ENCODE data around the gene TRAPPC6A.
A peak's percentile ranks its signal among the peaks of the same experiment; 100 is the strongest.

Gene TRAPPC6A, protein sequence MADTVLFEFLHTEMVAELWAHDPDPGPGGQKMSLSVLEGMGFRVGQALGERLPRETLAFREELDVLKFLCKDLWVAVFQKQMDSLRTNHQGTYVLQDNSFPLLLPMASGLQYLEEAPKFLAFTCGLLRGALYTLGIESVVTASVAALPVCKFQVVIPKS

GRCh38 chr19:45177817-45178261 is at the start of gene TRAPPC6A:
TRAPPC6A (minus strand) TSS chr19:45178237; CDS start chr19:45178218, 19 bp downstream.
- no peak for DNase-seq (ENCODE audit: low spot score)

- DNase-seq (ENCODE audit: low spot score): no peak
Measured at GRCh38 chr19:45224645-45225044, 46.6 kb upstream of the TRAPPC6A start.

GRCh38 chr19:45223879-45224278 is 45.8 kb upstream of the TRAPPC6A start:
- DNase-seq (ENCODE audit: low spot score): no peak

- DNase-seq (ENCODE audit: low spot score): no peak
Measured at GRCh38 chr19:45222724-45223123, 44.7 kb upstream of the TRAPPC6A start.

DNA sequence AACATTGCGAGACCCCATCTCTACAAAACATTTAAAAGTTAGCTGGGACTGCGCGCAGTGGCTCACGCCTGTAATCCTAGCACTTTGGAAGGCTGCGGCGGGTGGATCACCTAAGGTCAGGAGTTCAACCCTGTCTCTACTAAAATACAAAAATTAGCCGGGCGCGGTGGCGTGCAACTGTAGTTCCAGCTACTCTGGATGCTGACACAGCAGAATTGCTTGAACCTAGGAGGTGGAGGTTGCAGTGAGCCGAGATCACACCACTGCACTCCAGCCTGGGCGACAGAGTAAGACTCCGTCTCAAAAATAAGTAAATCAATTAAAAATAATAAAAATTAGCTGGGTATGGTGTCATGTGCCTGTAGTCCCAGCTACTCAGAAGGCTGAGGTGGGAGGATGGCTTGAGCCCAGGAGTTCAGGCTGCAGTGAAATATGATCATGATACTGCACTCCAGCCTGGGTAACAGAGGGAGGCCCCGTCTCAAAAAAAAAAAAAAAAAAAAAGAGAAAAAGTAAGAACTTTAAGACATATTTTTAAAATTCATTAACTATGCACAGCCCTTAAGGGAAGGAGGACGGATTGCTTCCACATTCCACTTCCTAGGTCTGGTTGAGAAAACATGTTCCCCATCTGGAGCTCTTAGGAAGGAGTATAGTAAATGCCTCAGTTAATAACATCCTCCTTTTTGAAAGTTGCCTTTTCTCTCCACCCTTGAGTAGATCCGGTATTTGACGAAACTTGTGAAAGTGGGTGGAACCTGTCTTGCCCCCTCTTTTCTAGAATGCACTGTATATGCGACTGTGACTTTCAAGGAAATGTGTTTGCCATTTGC is 41.1 kb upstream of the TRAPPC6A start:
- DNase-seq (ENCODE audit: low spot score): no peak

- DNase-seq (ENCODE audit: low spot score): no peak
Measured at GRCh38 chr19:45218426-45218825, 40.4 kb upstream of the TRAPPC6A start.

GRCh38 chr19:45217957-45218334 is 39.9 kb upstream of the TRAPPC6A start:
- no peak for DNase-seq (ENCODE audit: low spot score)

GRCh38 chr19:45217193-45217956 is 39.3 kb upstream of the TRAPPC6A start:
- no peak for DNase-seq (ENCODE audit: low spot score)

- no peak for DNase-seq (ENCODE audit: low spot score)
Measured at GRCh38 chr19:45216667-45217066, 38.6 kb upstream of the TRAPPC6A start.

DNA sequence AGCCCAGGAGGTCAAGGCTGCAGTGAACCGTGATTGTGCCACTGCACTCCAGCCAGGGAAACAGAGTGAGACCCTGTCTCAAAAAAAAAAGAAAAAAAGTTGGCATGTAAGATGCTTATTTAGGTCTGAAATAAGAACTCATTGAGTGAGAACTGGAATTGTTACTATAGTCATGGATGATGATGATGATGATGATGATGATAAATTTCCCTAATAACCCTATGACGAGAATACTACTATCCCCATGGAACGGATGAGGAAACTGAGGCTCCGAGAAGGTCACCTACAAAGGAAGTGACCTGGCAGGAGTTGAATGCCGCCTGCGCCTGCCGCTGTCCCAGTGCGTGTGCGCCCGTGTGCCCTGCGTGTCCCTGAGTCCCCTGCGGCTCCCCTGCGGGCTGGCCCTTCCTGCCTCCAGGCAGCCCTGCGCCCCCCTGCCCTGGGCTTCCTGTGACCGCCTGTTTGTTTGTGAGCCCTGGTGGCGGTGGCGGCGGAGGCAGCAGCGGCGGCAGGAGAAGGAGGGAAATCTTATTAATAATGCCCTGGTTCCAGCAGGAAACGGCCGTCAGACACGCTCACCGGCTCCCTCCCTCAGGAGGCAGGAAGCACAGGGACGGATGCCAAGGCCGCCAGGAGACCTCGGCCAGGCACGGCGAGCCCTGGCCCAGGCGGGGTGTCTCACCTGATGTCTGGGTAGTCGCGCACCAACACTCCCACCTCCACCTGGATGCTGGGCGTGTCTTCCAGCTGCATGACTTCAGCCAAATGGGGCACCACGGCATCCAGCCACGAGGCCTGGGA is 37.6 kb upstream of the TRAPPC6A start:
- DNase-seq (ENCODE audit: low spot score): peak; percentile 70

- DNase-seq (ENCODE audit: low spot score): no peak
Measured at GRCh38 chr19:45213031-45213430, 35.0 kb upstream of the TRAPPC6A start.

- no peak for DNase-seq (ENCODE audit: low spot score)
Measured at GRCh38 chr19:45211751-45212381, 33.8 kb upstream of the TRAPPC6A start.

- DNase-seq (ENCODE audit: low spot score): no peak
Measured at GRCh38 chr19:45206328-45206727, 28.3 kb upstream of the TRAPPC6A start.

DNA sequence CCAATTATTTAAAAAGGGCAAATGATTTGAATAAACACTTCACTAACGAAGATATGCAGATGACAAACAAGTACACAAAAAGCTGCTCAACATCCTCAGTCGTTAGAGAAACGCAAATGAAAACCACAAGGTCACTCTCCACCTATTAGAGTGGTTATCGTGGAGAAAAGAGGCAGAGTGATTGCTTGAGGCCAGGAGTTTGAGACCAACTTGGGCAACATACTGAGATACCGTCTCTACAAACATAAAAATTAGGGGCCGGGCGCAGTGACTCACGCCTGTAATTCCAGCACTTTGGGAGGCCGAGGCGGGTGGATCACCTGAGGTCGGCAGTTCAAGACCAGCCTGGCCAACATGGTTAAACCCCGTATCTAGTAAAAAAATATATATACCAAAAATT is 27.8 kb upstream of the TRAPPC6A start:
- no peak for DNase-seq (ENCODE audit: low spot score)

GRCh38 chr19:45202637-45203036 is 24.6 kb upstream of the TRAPPC6A start:
- DNase-seq (ENCODE audit: low spot score): no peak

DNA sequence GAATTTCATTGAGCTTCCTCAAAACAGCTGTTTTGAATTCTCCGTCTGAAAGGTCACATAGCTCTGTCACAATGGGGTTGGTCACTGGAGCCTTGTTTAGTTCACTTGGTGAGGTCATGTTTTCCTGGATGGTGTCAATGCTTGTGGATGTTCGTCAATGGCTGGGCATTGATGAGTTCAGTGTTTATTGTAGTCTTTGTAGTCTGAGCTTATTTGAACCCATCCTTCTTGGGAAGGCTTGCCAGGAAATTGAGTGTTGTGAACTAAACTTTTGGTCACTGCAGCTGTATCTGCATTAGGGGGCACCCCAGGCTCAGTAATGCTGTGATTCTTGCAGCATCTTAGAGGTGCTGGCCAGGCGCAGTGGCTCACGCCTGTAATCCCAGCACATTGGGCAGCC is 22.5 kb upstream of the TRAPPC6A start:
- DNase-seq (ENCODE audit: low spot score): no peak

GRCh38 chr19:45195764-45196163 is 17.7 kb upstream of the TRAPPC6A start:
- DNase-seq (ENCODE audit: low spot score): no peak

DNA sequence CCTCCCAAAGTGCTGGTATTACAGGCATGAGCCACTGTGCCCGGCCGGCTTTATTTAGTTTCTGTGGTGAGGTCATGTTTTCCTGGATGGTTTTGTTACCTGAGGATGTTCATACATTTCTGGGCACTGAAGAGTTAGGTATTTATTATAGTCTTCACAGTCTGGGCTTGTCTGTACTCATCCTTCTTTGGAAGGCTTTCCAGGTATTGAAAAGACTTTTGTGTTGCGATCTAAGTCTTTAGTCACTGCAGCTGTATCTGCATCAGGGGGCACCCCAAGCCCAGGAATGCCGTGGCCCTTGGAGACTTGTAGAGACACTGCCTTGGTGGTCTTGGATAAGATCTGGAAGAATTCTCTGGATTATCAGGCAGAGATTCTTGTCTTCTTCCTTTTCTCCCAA is 13.3 kb upstream of the TRAPPC6A start:
- no peak for DNase-seq (ENCODE audit: low spot score)

DNA sequence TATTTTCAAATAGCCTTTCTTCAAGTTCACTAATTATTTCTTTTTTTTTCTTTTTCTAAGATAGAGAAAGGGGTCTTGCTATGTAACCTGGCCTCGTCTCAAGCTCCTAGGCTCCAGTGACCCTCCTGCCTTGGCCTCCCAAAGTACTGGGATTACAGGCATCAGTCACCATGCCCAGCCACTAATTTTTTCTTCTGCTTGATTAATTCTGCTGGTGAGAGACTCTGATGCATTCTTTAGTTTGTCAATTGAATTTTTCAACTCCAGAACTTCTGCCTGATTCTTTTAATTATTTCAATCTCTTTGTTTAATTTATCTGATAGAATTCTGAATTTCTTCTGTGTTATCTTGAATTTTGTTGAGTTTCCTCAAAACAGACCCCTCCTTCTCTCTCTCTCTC is 11.9 kb upstream of the TRAPPC6A start:
- no peak for DNase-seq (ENCODE audit: low spot score)

- peak; percentile 80 for DNase-seq (ENCODE audit: low spot score)
Measured at GRCh38 chr19:45187421-45188100, 9.5 kb upstream of the TRAPPC6A start.
